SK-N-SH treated with all-trans-retinoic acid at 6 μM for 48 hours (cell line): ENCODE results near the gene RBAK.

Experiments
- ARNTL ChIP-seq: fragments of 450-650 bp; formaldehyde crosslinking; IDR thresholded peaks from 2 replicates; pipeline ENCODE4 v1.5.0; 2020; ENCODE audit warnings: low read depth, mild to moderate bottlenecking, moderate library complexity, borderline replicate concordance
- BACH2 ChIP-seq: fragments of 250-450 bp; sonication (Bioruptor Pico); IDR thresholded peaks from 2 replicates; pipeline ENCODE4 v1.9.0; 2021; ENCODE audit warnings: mild to moderate bottlenecking, borderline replicate concordance
- ISL1 ChIP-seq: fragments of 250-450 bp; sonication (Bioruptor Pico); IDR thresholded peaks from 2 replicates; pipeline ENCODE4 v2.1.2; 2022; ENCODE audit warnings: mild to moderate bottlenecking, moderate library complexity
- PATZ1 ChIP-seq: fragments of 250-450 bp; sonication (Bioruptor Pico); IDR thresholded peaks from 2 replicates; pipeline ENCODE4 v1.8.0; 2020; ENCODE audit warnings: mild to moderate bottlenecking, moderate library complexity, borderline replicate concordance
- PPARA ChIP-seq: fragments of 250-450 bp; sonication (Bioruptor Pico); IDR thresholded peaks from 2 replicates; pipeline ENCODE4 v1.5.0; 2020; ENCODE audit warnings: mild to moderate bottlenecking, borderline replicate concordance
- RARB ChIP-seq: fragments of 250-450 bp; sonication (Bioruptor Pico); IDR thresholded peaks from 2 replicates; pipeline ENCODE4 v1.8.0; 2021; ENCODE audit warnings: mild to moderate bottlenecking, moderate library complexity
- TOX ChIP-seq: fragments of 250-450 bp; sonication (Bioruptor Pico); IDR thresholded peaks from 2 replicates; pipeline ENCODE4 v1.8.0; 2021; ENCODE audit warnings: mild to moderate bottlenecking, moderate library complexity, borderline replicate concordance
- ZFP3 ChIP-seq: fragments of 250-450 bp; sonication (Bioruptor Pico); IDR thresholded peaks from 2 replicates; pipeline ENCODE4 v1.5.0; 2020; ENCODE audit warnings: mild to moderate bottlenecking, moderate library complexity
- ZFP30 ChIP-seq: fragments of 450-650 bp; formaldehyde crosslinking; IDR thresholded peaks from 2 replicates; pipeline ENCODE4 v1.5.0; 2022; ENCODE audit warnings: mild to moderate bottlenecking, moderate library complexity
- ZNF70 ChIP-seq: fragments of 450-650 bp; formaldehyde crosslinking; IDR thresholded peaks from 2 replicates; pipeline ENCODE4 v1.5.0; 2020; ENCODE audit warnings: mild to moderate bottlenecking, moderate library complexity
- TF ChIP-seq, protein P1 (sequence below): fragments of 250-450 bp; sonication (Bioruptor Pico); IDR thresholded peaks from 2 replicates; pipeline ENCODE4 v1.8.0; 2021; ENCODE audit warnings: low read depth, mild to moderate bottlenecking, moderate library complexity, borderline replicate concordance
- TF ChIP-seq, protein P2 (sequence below): fragments of 250-450 bp; sonication (Bioruptor Pico); IDR thresholded peaks from 2 replicates; pipeline ENCODE4 v1.5.1; 2020; ENCODE audit warnings: low read depth, mild to moderate bottlenecking, moderate library complexity

DNA sequence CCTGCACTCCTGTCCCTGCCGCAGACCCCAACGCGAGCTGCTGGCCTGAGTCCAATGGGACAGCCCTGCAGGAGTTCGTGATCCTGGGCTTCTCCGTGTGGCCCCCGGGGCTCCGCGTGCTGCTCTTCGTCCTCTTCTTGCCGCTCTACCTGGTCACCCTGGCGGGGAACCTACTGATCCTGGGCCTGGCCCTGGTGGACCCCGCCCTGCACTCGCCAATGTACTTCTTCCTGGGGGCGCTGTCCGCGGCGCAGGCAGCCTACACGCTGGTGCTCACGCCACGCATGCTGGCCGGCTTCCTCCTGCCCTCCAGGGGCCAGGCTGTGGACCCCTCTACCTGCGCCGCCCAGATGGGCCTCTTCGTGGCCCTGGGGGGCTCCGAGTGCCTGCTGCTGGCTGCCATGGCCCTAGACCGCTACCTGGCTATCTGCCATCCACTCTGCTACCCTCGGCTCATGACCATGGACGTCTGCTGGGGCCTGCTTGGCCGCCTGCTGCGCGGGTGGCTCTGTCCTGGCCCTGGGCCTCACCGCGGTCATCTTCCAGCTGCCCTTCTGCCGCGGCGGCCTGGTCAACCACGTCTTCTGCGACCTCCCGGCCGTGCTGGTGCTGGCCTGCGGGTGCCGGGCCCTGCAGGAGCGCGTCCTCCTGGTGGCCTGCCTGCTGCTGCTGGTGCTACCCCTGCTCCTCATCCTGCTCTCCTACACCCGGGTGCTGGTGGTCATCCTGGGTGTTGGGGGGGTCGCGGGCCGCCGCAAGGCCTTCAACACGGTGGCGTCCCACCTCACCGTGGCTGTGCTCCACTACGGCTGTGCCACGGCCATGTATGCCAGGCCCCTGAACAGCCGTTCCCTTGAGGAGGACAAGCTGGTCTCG lies 71.7 kb downstream of the RBAK start:
- no peak for TF ChIP-seq PATZ1
- TF ChIP-seq ARNTL (CRISPR knock-in tag): no peak
- no peak for TF ChIP-seq BACH2
- TF ChIP-seq RARB (CRISPR knock-in tag): no peak
- TF ChIP-seq PPARA (CRISPR knock-in tag): no peak
- no peak for TF ChIP-seq ZFP30 (CRISPR knock-in tag)
- no peak for TF ChIP-seq ISL1 (CRISPR knock-in tag)
- TF ChIP-seq ZFP3 (CRISPR knock-in tag): no peak
- no peak for TF ChIP-seq TOX
- TF ChIP-seq, protein P1, sequence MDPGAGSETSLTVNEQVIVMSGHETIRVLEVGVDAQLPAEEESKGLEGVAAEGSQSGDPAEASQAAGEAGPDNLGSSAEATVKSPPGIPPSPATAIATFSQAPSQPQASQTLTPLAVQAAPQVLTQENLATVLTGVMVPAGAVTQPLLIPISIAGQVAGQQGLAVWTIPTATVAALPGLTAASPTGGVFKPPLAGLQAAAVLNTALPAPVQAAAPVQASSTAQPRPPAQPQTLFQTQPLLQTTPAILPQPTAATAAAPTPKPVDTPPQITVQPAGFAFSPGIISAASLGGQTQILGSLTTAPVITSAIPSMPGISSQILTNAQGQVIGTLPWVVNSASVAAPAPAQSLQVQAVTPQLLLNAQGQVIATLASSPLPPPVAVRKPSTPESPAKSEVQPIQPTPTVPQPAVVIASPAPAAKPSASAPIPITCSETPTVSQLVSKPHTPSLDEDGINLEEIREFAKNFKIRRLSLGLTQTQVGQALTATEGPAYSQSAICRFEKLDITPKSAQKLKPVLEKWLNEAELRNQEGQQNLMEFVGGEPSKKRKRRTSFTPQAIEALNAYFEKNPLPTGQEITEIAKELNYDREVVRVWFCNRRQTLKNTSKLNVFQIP (CRISPR knock-in tag): no peak
- TF ChIP-seq, protein P2, sequence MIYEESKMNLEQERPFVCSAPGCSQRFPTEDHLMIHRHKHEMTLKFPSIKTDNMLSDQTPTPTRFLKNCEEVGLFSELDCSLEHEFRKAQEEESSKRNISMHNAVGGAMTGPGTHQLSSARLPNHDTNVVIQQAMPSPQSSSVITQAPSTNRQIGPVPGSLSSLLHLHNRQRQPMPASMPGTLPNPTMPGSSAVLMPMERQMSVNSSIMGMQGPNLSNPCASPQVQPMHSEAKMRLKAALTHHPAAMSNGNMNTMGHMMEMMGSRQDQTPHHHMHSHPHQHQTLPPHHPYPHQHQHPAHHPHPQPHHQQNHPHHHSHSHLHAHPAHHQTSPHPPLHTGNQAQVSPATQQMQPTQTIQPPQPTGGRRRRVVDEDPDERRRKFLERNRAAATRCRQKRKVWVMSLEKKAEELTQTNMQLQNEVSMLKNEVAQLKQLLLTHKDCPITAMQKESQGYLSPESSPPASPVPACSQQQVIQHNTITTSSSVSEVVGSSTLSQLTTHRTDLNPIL (CRISPR knock-in tag): no peak
- no peak for TF ChIP-seq ZNF70 (CRISPR knock-in tag)
